Omental fat pad (tissue), 4 donors: ENCODE data around the gene TEX2. TPM values are rescaled to one million over a fixed set of nuclear protein-coding genes. Genes with fewer than 3 reads are reported as not detected.

Source experiments
- ATAC-seq: fragments of 150-250 bp; one replicate; pipeline ENCODE4 v1.9.1; 2016; ENCODE audit warnings: mild to moderate bottlenecking, moderate library complexity; ENCODE audit not compliant: low FRiP score
- DNase-seq: peaks from one replicate; pipeline ENCODE4 v3.0.0-alpha.2; 2019; ENCODE audit warnings: low spot score
- CTCF ChIP-seq, 3 donors: fragments of 450-650 bp; IDR thresholded peaks; one replicate each; pipeline ENCODE4 v1.5.1; 2016 to 2017; ENCODE audit warnings: antibody characterized with exemption in 3 of 3, mild to moderate bottlenecking in 3 of 3, moderate library complexity in 2 of 3
- total RNA-seq, 4 donors: library from RNA; depleted of rRNA; stranded (reverse); fragments of >200 nt; gene quantifications; one replicate each; pipeline ENCODE4 v1.1.0, GENCODE V29; 2016

The TEX2 gene
- total RNA-seq, 4 donors from 2014 or later = 34.8 to 113 (median 85.2) TPM

DNA sequence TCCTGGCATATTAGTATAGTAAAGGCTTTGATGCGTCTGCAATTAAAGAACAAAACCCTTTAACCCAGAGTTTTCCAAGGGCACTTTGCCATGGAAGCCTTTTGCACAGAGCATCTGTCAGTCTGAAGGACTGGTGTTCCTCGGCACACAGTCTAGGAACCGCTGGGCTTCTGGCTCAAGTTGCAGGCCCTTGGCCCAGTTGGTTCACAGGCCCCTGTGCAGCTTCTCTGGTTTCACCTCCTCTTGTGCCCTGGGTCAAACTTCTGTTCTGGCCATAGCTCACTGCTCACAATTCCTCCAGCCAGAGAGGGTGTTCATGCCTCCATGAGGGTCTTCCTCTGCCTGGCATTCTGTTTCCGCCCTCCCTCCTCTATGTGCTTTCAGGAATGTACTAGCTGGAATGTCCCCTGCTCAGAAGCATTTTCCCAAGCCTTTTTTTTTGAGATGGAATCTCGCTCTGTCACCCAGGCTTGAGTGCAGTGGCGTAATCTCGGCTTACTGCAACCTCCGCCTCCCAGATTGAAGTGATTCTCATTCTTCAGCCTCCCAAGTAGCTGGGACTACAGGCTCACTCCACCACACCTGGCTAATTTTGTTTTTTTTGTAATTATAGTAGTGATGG, 34.5 kb upstream of the TEX2 start:
- no peak for ATAC-seq
- no peak for TF ChIP-seq CTCF (IDR thresholded peaks at IDR 0.05)
- no peak for DNase-seq

- DNase-seq = no peak
- no peak for ATAC-seq
- TF ChIP-seq CTCF (IDR thresholded peaks at IDR 0.05) = no peak
Measured at GRCh38 chr17:64296246-64296645, 33.2 kb upstream of the TEX2 start.

DNA sequence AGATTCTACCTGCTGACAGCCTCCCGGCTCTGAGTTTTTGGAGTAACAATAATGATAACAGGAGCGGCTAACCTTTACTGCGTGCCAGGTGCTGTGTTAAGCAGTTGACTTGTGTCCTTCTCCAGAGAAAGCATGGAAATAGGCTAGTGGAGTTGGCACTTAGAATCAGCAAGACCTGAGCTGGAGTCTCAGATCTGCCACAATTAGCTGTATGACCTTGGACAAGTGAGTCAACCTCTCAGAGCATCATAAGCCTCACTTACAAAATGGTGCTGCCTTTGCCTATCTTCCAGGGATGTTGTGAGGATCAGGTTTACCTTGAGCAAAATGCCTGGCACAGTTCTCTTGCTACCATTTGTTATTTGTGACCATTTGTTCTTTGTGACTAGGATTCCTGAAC, 32.1 kb upstream of the TEX2 start:
- no peak for DNase-seq
- ATAC-seq = no peak
- no peak for TF ChIP-seq CTCF (IDR thresholded peaks at IDR 0.05)

DNA sequence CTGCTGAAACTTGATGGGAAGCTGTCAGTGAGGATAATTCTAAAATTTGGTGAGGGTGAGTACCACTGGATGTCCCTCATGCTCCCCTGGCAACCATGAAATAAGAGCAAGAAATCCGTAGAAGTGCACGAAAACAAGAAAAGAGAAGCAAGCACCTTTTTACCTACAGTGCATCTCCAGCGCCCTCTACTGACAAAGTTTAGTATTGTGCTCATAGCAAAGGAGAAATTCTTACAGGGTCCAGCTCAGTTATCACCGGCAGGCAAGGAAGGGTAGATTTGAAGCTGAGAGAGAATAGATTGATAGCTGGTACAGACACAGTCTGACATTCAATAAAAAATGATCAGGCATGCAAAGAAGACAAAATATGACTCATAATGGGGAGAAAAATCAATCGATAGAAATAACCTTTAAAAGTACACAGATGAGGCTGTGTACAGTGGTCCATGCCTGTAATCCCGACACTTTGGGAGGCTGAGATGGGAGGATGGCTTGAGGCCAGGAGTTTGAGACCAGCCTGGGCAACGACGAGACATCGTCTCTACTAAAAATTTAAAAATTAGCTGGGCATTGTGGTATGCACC, 28.3 kb upstream of the TEX2 start:
- no peak for TF ChIP-seq CTCF (IDR thresholded peaks at IDR 0.05)
- no peak for DNase-seq
- no peak for ATAC-seq

- DNase-seq (no peak), ATAC-seq (no peak)
- TF ChIP-seq CTCF (IDR thresholded peaks at IDR 0.05) = no peak
Measured at GRCh38 chr17:64289741-64290141, 26.7 kb upstream of the TEX2 start.

GRCh38 chr17:64282753-64283080, 19.7 kb upstream of the TEX2 start:
- TF ChIP-seq CTCF (IDR thresholded peaks at IDR 0.05) = no peak
- DNase-seq (no peak), ATAC-seq (no peak)
